Measurements from ENCODE around the gene CLEC3B. TPM values are rescaled to one million over a fixed set of nuclear protein-coding genes. Genes with fewer than 3 reads are reported as not detected.
"Not testable (repeated sequence)": the region's sequence is repeated elsewhere in the genome, so short reads cannot be mapped to it uniquely, and the experiment has no call there.

Gene CLEC3B
- total RNA-seq, 3 donors from 2014 or later: 0.30 to 0.40 (median 0.38) TPM

- Mint-ChIP-seq H3K4me3 (no peak overlapping the region), H3K27me3 (ENCODE audit: low read depth) (peaks cover 8% of the 10 kb centered on the region), H3K36me3 (ENCODE audit: insufficient read depth) (no peaks in the 10 kb centered on the region), H3K4me1 (ENCODE audit: low read depth) (peaks cover 9% of the 10 kb centered on the region), H3K9me3 (no peaks in the 10 kb centered on the region)
- DNase-seq (no peak), ATAC-seq (no peak)
These were observed 31.5 kb downstream of the CLEC3B start for GRCh38 chr3:45057557-45057956.

DNA sequence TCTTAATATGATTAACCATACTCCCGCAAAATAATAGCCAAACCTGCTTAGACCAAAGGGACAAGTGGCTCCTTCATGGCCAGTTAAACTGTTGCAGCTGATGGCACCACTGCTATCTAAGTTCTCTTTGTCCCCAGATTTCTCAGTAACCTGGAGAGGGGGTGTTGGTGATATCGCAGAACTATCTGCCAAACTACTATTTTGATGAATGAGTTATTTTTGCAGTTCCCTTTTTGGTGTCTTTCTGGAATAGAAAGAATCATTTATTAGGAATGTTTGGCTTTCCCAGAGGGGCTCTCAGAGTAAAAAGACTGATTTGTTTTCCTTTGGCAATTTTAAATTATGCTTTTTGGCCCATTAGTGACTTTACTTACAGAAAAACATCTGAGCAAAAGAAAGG, 33.0 kb downstream of the CLEC3B start:
- Mint-ChIP-seq H3K9me3 (no peaks in the 10 kb centered on the region), H3K36me3 (ENCODE audit: insufficient read depth) (no peaks in the 10 kb centered on the region), H3K4me1 (ENCODE audit: low read depth) (peaks cover 5% of the 10 kb centered on the region), H3K27me3 (ENCODE audit: low read depth) (peaks cover 8% of the 10 kb centered on the region), H3K4me3 (no peak overlapping the region)
- DNase-seq (no peak), ATAC-seq (no peak)

GRCh38 chr3:45060165-45060892, 34.2 kb downstream of the CLEC3B start:
- no peak for ATAC-seq
- Mint-ChIP-seq H3K27me3 (ENCODE audit: low read depth) (peaks cover 8% of the 10 kb centered on the region), H3K4me3 (no peak overlapping the region), H3K36me3 (ENCODE audit: insufficient read depth) (no peaks in the 10 kb centered on the region), H3K4me1 (ENCODE audit: low read depth) (peaks cover 15% of the 10 kb centered on the region), H3K9me3 (no peaks in the 10 kb centered on the region)
- DNase-seq: no peak

- Mint-ChIP-seq H3K4me1 (ENCODE audit: low read depth) (peaks cover 17% of the 10 kb centered on the region), H3K4me3 (no peak overlapping the region), H3K36me3 (ENCODE audit: insufficient read depth) (no peaks in the 10 kb centered on the region), H3K27me3 (ENCODE audit: low read depth) (peaks cover 4% of the 10 kb centered on the region), H3K9me3 (no peaks in the 10 kb centered on the region)
- ATAC-seq: no peak
- DNase-seq: no peak
These were observed 36.6 kb downstream of the CLEC3B start for GRCh38 chr3:45062697-45063070.

DNA sequence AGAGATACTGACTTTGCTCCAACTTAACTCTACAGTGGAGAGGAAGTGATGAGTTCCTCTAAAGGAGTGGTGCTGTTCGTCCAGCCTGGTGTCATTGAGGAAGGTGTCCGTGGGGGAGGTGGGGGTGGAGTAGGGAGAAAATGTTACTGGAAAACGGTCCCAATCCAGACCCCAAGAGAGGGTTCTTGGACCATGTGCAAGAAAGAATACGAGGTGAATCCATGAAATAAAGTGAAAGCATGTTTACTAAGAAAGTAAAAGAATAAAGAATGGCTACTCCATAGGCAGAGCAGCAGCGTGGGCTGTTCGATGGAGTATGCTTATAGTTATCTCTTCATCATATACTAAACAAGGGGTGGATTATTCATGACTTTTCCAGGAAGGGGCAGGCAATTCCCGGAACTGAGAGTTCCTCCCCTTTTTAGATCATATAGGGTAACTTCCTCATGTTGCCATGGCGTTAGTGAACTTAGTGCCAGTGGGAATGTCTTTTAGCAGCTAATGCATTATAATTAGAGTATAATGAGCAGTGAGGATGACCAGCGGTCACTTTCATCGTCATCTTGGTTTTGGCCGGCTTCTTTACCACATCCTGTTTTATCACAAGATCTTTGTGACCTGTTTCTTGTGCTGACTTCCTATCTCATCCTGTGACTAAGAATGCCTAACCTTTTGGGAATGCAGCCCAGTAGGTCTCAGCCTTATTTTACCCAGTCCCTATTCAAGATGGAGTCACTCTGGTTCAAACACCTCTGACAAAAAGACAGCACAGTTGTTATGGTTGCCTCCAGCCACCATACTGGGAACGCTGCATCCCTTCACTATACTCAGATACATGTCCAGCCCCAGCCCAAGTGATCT, 38.6 kb downstream of the CLEC3B start:
- DNase-seq (peak; percentile 54), ATAC-seq (peak; percentile 75 to 77)
- Mint-ChIP-seq H3K36me3 (ENCODE audit: insufficient read depth) (no peaks in the 10 kb centered on the region), H3K27me3 (ENCODE audit: low read depth) (no peaks in the 10 kb centered on the region), H3K9me3 (no peaks in the 10 kb centered on the region), H3K4me1 (ENCODE audit: low read depth) (peaks cover 15% of the 10 kb centered on the region), H3K4me3 (peak overlapping the region; percentile 57)

DNA sequence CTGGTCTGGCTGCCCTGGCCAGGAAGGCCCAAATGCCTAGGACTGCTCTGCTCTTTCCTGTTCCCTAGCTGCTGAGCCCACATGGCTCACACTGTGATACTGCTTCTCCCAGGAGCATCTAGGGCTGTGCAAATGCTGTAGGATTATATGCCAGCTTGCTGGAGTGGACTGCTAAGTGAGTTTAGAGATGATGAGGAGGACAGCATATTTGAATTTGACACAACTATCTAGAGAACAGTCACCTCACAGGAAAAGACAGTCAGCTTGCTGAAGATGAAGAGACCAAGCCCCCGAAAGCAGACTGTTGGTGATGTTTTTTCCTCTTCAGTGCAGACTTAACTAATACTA, 39.2 kb downstream of the CLEC3B start:
- DNase-seq: no peak
- peaks cover 15% of the 10 kb centered on the region for H3K4me1 Mint-ChIP-seq (ENCODE audit: low read depth)
- no peaks in the 10 kb centered on the region for H3K9me3 Mint-ChIP-seq
- H3K4me3 Mint-ChIP-seq: no peak overlapping the region
- ATAC-seq: no peak
- no peaks in the 10 kb centered on the region for H3K36me3 Mint-ChIP-seq (ENCODE audit: insufficient read depth)
- H3K27me3 Mint-ChIP-seq (ENCODE audit: low read depth): no peaks in the 10 kb centered on the region

- Mint-ChIP-seq H3K36me3 (ENCODE audit: insufficient read depth) (no peaks in the 10 kb centered on the region), H3K27me3 (ENCODE audit: low read depth) (no peaks in the 10 kb centered on the region), H3K9me3 (no peaks in the 10 kb centered on the region), H3K4me3 (no peak overlapping the region), H3K4me1 (ENCODE audit: low read depth) (peaks cover 15% of the 10 kb centered on the region)
- DNase-seq: no peak
- no peak for ATAC-seq
These were observed 40.2 kb downstream of the CLEC3B start for GRCh38 chr3:45066109-45066801.

GRCh38 chr3:45067486-45067885, 41.4 kb downstream of the CLEC3B start:
- H3K27me3 Mint-ChIP-seq (ENCODE audit: low read depth): no peaks in the 10 kb centered on the region
- ATAC-seq (no peak), DNase-seq (no peak)
- no peaks in the 10 kb centered on the region for H3K36me3 Mint-ChIP-seq (ENCODE audit: insufficient read depth)
- peaks cover 15% of the 10 kb centered on the region for H3K4me1 Mint-ChIP-seq (ENCODE audit: low read depth)
- H3K9me3 Mint-ChIP-seq: no peaks in the 10 kb centered on the region
- no peak overlapping the region for H3K4me3 Mint-ChIP-seq

DNA sequence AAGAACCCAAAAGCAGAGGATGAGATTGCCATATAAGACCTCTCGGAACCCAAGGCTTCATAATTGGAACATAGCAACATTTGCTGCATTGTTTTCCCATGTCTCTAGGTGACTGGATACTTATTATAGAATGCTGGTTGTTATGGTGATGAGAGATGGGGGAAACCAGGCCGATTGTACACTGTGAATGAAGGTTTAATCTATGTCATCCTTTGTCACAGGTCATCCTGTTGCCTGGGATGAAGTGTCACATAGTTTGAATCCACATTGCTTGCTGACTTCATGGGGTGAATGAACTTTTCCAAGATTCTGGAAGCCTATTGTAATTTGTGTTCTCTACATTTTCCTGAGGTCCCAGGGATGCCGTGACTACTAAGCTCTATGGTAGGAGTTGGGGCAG, 41.8 kb downstream of the CLEC3B start:
- no peak overlapping the region for H3K4me3 Mint-ChIP-seq
- no peaks in the 10 kb centered on the region for H3K9me3 Mint-ChIP-seq
- no peak for ATAC-seq
- DNase-seq: no peak
- H3K4me1 Mint-ChIP-seq (ENCODE audit: low read depth): peaks cover 15% of the 10 kb centered on the region
- H3K36me3 Mint-ChIP-seq (ENCODE audit: insufficient read depth): no peaks in the 10 kb centered on the region
- no peaks in the 10 kb centered on the region for H3K27me3 Mint-ChIP-seq (ENCODE audit: low read depth)

DNA sequence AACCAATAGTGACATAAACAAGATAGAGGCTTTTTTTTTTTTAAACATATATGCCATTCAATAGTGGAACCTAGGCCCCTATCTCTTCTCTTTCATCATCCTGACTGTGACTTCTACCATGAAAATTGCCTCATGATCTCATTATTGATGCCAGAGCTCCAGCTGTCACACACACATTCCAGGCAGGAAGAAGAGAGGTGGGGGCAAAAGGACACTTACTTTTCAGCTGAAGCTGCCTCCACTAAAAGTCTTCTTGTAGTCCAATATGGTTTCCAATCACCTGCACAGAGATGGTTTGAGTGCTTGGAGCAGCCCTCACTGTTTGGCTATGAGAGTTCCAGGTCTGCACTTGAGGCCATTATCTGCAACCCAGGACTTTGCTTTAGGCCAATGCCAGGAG, 45.0 kb downstream of the CLEC3B start:
- peaks cover 3% of the 10 kb centered on the region for H3K4me1 Mint-ChIP-seq (ENCODE audit: low read depth)

GRCh38 chr3:45075821-45076625, 49.9 kb downstream of the CLEC3B start:
- DNase-seq (no peak), ATAC-seq (no peak)
- peaks cover 3% of the 10 kb centered on the region for H3K27me3 Mint-ChIP-seq (ENCODE audit: low read depth)
- peaks cover 3% of the 10 kb centered on the region for H3K9me3 Mint-ChIP-seq
- no peak overlapping the region for H3K4me3 Mint-ChIP-seq
- no peaks in the 10 kb centered on the region for H3K4me1 Mint-ChIP-seq (ENCODE audit: low read depth)
- no peaks in the 10 kb centered on the region for H3K36me3 Mint-ChIP-seq (ENCODE audit: insufficient read depth)

More for the DNA sequence above, 45.0 kb downstream of the CLEC3B start:
- Mint-ChIP-seq H3K27me3 (ENCODE audit: low read depth) (peaks cover 3% of the 10 kb centered on the region), H3K9me3 (no peaks in the 10 kb centered on the region), H3K4me3 (no peak overlapping the region), H3K36me3 (ENCODE audit: insufficient read depth) (no peaks in the 10 kb centered on the region)
- DNase-seq: no peak
- ATAC-seq: no peak

GRCh38 chr3:45078256-45078655, 52.2 kb downstream of the CLEC3B start:
- H3K9me3 Mint-ChIP-seq; H3K4me3 Mint-ChIP-seq; DNase-seq; H3K27me3 Mint-ChIP-seq (ENCODE audit: low read depth); H3K36me3 Mint-ChIP-seq (ENCODE audit: insufficient read depth); ATAC-seq; H3K4me1 Mint-ChIP-seq (ENCODE audit: low read depth): not testable (repeated sequence)

- no peaks in the 10 kb centered on the region for H3K36me3 Mint-ChIP-seq (ENCODE audit: insufficient read depth)
- peaks cover 3% of the 10 kb centered on the region for H3K27me3 Mint-ChIP-seq (ENCODE audit: low read depth)
- no peaks in the 10 kb centered on the region for H3K4me1 Mint-ChIP-seq (ENCODE audit: low read depth)
- peaks cover 3% of the 10 kb centered on the region for H3K9me3 Mint-ChIP-seq
- ATAC-seq (no peak), DNase-seq (no peak)
- H3K4me3 Mint-ChIP-seq: no peak overlapping the region
These were observed 52.9 kb downstream of the CLEC3B start for GRCh38 chr3:45078910-45079522.

DNA sequence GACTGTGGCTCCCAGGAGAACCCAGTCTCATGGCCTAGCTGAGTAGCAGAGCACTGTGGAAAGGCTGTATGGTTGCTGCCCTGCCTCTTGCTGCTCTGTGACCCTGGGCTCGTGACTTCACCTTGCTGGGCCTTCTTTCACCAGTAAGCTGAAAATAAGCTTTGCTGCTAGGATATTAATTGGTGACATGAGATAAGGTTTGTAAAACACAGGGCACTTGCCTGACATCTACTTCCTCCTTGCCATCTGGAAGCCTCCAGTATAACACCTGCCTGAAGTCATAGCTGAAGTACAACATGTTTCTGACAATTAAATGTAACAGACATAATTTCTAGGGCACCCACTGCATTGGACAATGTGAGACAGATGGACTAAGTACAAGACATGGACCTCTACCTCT, 53.6 kb downstream of the CLEC3B start:
- Mint-ChIP-seq H3K4me3 (no peak overlapping the region), H3K27me3 (ENCODE audit: low read depth) (no peaks in the 10 kb centered on the region), H3K9me3 (peaks cover 3% of the 10 kb centered on the region), H3K36me3 (ENCODE audit: insufficient read depth) (no peaks in the 10 kb centered on the region), H3K4me1 (ENCODE audit: low read depth) (no peaks in the 10 kb centered on the region)
- DNase-seq: no peak
- no peak for ATAC-seq

All from activated T-cell treated with anti-CD3 and anti-CD28 coated beads, Interleukin-2, amount 50 U/mL, for 4 hours (primary cell).